ENCODE data around the gene SNRNP200.
A peak's percentile ranks its signal among the peaks of the same experiment; 100 is the strongest.

SNRNP200 gene

GRCh38 chr2:96325041-96325883 is 19.9 kb upstream of the SNRNP200 start, which contains the start of gene ITPRIPL1:
ITPRIPL1 (plus strand) TSS chr2:96325317; CDS start chr2:96325840, 523 bp downstream.
- no CpG with 5 or more reads among the region's 58 CpGs for WGBS (ENCODE audit: extremely low coverage, insufficient coverage, low lambda C conversion rate)

GRCh38 chr2:96324721-96325040 is 19.3 kb upstream of the SNRNP200 start:
- Histone ChIP-seq H3K4me1 (ENCODE audit: control insufficient read depth, low read depth, low read length) (peaks cover 5% of the 10 kb centered on the region), H2BK120ac (ENCODE audit: low read depth, low read length) (no peak overlapping the region), H3K27me3 (ENCODE audit: insufficient read depth, low read length, poor library complexity) (peaks cover 18% of the 10 kb centered on the region), H3K27ac (ENCODE audit: low read depth, low read length) (no peak overlapping the region), H3K4ac (ENCODE audit: low read depth, low read length) (no peak overlapping the region), H4K8ac (ENCODE audit: low read depth, low read length) (no peak overlapping the region), H3K9ac (ENCODE audit: low read length) (peak overlapping the region; percentile 88), H3K4me3 (ENCODE audit: low read length) (peak overlapping the region; percentile 42), H2BK5ac (ENCODE audit: low read length) (no peak overlapping the region), H2BK15ac (replicated peaks; ENCODE audit: low read depth) (no peak overlapping the region), H3K79me1 (ENCODE audit: low read length) (peaks cover 1% of the 10 kb centered on the region), H3K79me2 (ENCODE audit: control insufficient read depth, insufficient read depth, low read length) (no peaks in the 10 kb centered on the region), H3K23ac (ENCODE audit: low read length) (no peak overlapping the region), H3K18ac (ENCODE audit: low read length) (no peak overlapping the region), H2AK5ac (ENCODE audit: low read length) (no peak overlapping the region), H3K56ac (ENCODE audit: low read length) (peak overlapping the region; percentile 94), H3K36me3 (ENCODE audit: control insufficient read depth, insufficient read depth, low read length) (no peaks in the 10 kb centered on the region), H4K5ac (ENCODE audit: low read length) (no peak overlapping the region), H3K4me2 (ENCODE audit: low read length) (peak overlapping the region; percentile 93)
- DNase-seq, result peak; percentile 30
- no CpG with 5 or more reads among the region's 6 CpGs for WGBS (ENCODE audit: extremely low coverage, insufficient coverage, low lambda C conversion rate)

More at GRCh38 chr2:96325041-96325883, 19.9 kb upstream of the SNRNP200 start, which contains the start of gene ITPRIPL1:
- H3K4me1 ChIP-seq (ENCODE audit: control insufficient read depth, low read depth, low read length), result peaks cover 5% of the 10 kb centered on the region
- H3K56ac ChIP-seq (ENCODE audit: low read length), result peak within 1 kb of the TSS; percentile 94
- no peak within 1 kb of the TSS for H4K8ac ChIP-seq (ENCODE audit: low read depth, low read length)
- no peak within 1 kb of the TSS for H2AK5ac ChIP-seq (ENCODE audit: low read length)
- no peaks in the 10 kb centered on the region for H3K36me3 ChIP-seq (ENCODE audit: control insufficient read depth, insufficient read depth, low read length)
- peak within 1 kb of the TSS; percentile 88 for H3K9ac ChIP-seq (ENCODE audit: low read length)
- no peak within 1 kb of the TSS for H3K4ac ChIP-seq (ENCODE audit: low read depth, low read length)
- H2BK15ac ChIP-seq (replicated peaks; ENCODE audit: low read depth), result no peak within 1 kb of the TSS
- DNase-seq, result peak; percentile 44
- peaks cover 1% of the 10 kb centered on the region for H3K79me1 ChIP-seq (ENCODE audit: low read length)
- H3K27ac ChIP-seq (ENCODE audit: low read depth, low read length), result no peak within 1 kb of the TSS
- peak within 1 kb of the TSS; percentile 94 for H3K4me2 ChIP-seq (ENCODE audit: low read length)
- peak within 1 kb of the TSS; percentile 60 for H3K23ac ChIP-seq (ENCODE audit: low read length)
- H3K27me3 ChIP-seq (ENCODE audit: insufficient read depth, low read length, poor library complexity), result peaks cover 16% of the 10 kb centered on the region
- peak within 1 kb of the TSS; percentile 15 for H3K18ac ChIP-seq (ENCODE audit: low read length)
- H4K5ac ChIP-seq (ENCODE audit: low read length), result no peak within 1 kb of the TSS
- H3K4me3 ChIP-seq (ENCODE audit: low read length), result peak within 1 kb of the TSS; percentile 63
- H2BK5ac ChIP-seq (ENCODE audit: low read length), result no peak within 1 kb of the TSS
- H2BK120ac ChIP-seq (ENCODE audit: low read depth, low read length), result no peak within 1 kb of the TSS
- no peaks in the 10 kb centered on the region for H3K79me2 ChIP-seq (ENCODE audit: control insufficient read depth, insufficient read depth, low read length)

GRCh38 chr2:96323849-96324248 is 18.5 kb upstream of the SNRNP200 start:
- H3K27ac ChIP-seq (ENCODE audit: low read depth, low read length), result no peak overlapping the region
- H3K56ac ChIP-seq (ENCODE audit: low read length), result no peak overlapping the region
- H3K79me2 ChIP-seq (ENCODE audit: control insufficient read depth, insufficient read depth, low read length), result no peaks in the 10 kb centered on the region
- H2BK5ac ChIP-seq (ENCODE audit: low read length), result no peak overlapping the region
- no peaks in the 10 kb centered on the region for H3K36me3 ChIP-seq (ENCODE audit: control insufficient read depth, insufficient read depth, low read length)
- DNase-seq, result no peak
- no peak overlapping the region for H3K4ac ChIP-seq (ENCODE audit: low read depth, low read length)
- peaks cover 18% of the 10 kb centered on the region for H3K27me3 ChIP-seq (ENCODE audit: insufficient read depth, low read length, poor library complexity)
- no peak overlapping the region for H3K4me2 ChIP-seq (ENCODE audit: low read length)
- peaks cover 1% of the 10 kb centered on the region for H3K79me1 ChIP-seq (ENCODE audit: low read length)
- no peak overlapping the region for H3K23ac ChIP-seq (ENCODE audit: low read length)
- no peak overlapping the region for H3K18ac ChIP-seq (ENCODE audit: low read length)
- H2BK120ac ChIP-seq (ENCODE audit: low read depth, low read length), result no peak overlapping the region
- H3K9ac ChIP-seq (ENCODE audit: low read length), result no peak overlapping the region
- no CpG with 5 or more reads among the region's 1 CpG for WGBS (ENCODE audit: extremely low coverage, insufficient coverage, low lambda C conversion rate)
- H3K4me1 ChIP-seq (ENCODE audit: control insufficient read depth, low read depth, low read length), result peaks cover 5% of the 10 kb centered on the region
- no peak overlapping the region for H2BK15ac ChIP-seq (replicated peaks; ENCODE audit: low read depth)
- no peak overlapping the region for H4K8ac ChIP-seq (ENCODE audit: low read depth, low read length)
- H3K4me3 ChIP-seq (ENCODE audit: low read length), result no peak overlapping the region
- no peak overlapping the region for H2AK5ac ChIP-seq (ENCODE audit: low read length)
- no peak overlapping the region for H4K5ac ChIP-seq (ENCODE audit: low read length)

DNA sequence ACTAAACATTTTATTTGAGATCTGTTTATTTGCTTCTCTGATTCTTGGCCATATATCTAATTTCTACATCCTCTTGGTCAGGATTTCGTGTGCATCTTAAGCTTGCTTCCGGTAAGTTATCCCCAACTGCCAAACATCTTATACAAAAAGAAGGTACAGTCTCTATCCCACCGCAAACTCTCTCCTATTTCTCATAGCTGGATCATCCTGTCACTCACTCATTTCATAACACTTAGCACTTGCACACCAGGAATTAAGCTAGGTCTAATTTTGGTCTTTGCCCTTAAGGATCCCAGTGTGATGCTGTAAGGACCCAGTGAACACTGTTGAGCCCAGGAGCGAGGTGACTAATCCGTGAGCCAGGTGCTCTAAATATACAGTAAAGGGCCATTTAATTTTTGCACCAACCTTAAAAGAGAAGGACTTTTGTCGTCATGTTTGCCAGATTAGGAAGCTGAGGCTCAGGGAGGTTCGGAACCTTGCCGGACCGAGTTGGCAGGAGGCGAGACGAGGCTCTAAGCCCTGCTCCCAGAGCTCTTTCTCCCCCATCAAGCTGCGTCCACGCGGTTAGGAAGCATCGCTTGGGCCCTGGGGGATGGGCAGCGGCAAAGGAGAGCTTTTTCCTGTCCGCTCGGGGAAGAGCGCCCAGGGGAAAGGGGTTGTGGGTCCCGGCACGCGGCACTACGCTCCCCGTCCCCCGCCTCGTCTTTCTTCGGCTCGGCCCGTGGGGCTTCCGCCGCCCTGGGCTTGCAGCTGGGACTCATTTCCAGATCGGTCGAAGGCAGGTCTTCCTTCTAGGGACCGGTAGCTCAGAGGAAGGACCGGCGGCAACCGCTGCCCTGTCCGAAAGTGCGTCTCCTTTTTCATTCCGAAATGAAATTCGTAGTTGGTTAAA is 15.6 kb upstream of the SNRNP200 start:
- H4K8ac ChIP-seq (ENCODE audit: low read depth, low read length), result no peak overlapping the region
- H3K18ac ChIP-seq (ENCODE audit: low read length), result no peak overlapping the region
- no peak overlapping the region for H2BK120ac ChIP-seq (ENCODE audit: low read depth, low read length)
- DNase-seq, result peak; percentile 54
- peaks cover 1% of the 10 kb centered on the region for H3K79me1 ChIP-seq (ENCODE audit: low read length)
- no peak overlapping the region for H2BK15ac ChIP-seq (replicated peaks; ENCODE audit: low read depth)
- no peaks in the 10 kb centered on the region for H3K36me3 ChIP-seq (ENCODE audit: control insufficient read depth, insufficient read depth, low read length)
- H3K56ac ChIP-seq (ENCODE audit: low read length), result peak overlapping the region; percentile 78
- no peak overlapping the region for H2BK5ac ChIP-seq (ENCODE audit: low read length)
- no CpG with 5 or more reads among the region's 41 CpGs for WGBS (ENCODE audit: extremely low coverage, insufficient coverage, low lambda C conversion rate)
- H3K23ac ChIP-seq (ENCODE audit: low read length), result peak overlapping the region; percentile 15
- no peak overlapping the region for H3K27ac ChIP-seq (ENCODE audit: low read depth, low read length)
- peak overlapping the region; percentile 9 for H3K4me3 ChIP-seq (ENCODE audit: low read length)
- H4K5ac ChIP-seq (ENCODE audit: low read length), result no peak overlapping the region
- H3K9ac ChIP-seq (ENCODE audit: low read length), result peak overlapping the region; percentile 56
- H3K4me2 ChIP-seq (ENCODE audit: low read length), result peak overlapping the region; percentile 49
- H3K79me2 ChIP-seq (ENCODE audit: control insufficient read depth, insufficient read depth, low read length), result no peaks in the 10 kb centered on the region
- H3K27me3 ChIP-seq (ENCODE audit: insufficient read depth, low read length, poor library complexity), result peaks cover 18% of the 10 kb centered on the region
- no peak overlapping the region for H3K4ac ChIP-seq (ENCODE audit: low read depth, low read length)
- peaks cover 5% of the 10 kb centered on the region for H3K4me1 ChIP-seq (ENCODE audit: control insufficient read depth, low read depth, low read length)
- H2AK5ac ChIP-seq (ENCODE audit: low read length), result no peak overlapping the region

GRCh38 chr2:96320326-96320725 is 15.0 kb upstream of the SNRNP200 start:
- no peak overlapping the region for H2BK120ac ChIP-seq (ENCODE audit: low read depth, low read length)
- H3K27ac ChIP-seq (ENCODE audit: low read depth, low read length), result no peak overlapping the region
- H4K8ac ChIP-seq (ENCODE audit: low read depth, low read length), result no peak overlapping the region
- H3K36me3 ChIP-seq (ENCODE audit: control insufficient read depth, insufficient read depth, low read length), result no peaks in the 10 kb centered on the region
- DNase-seq, result no peak
- no peak overlapping the region for H3K18ac ChIP-seq (ENCODE audit: low read length)
- no peak overlapping the region for H3K23ac ChIP-seq (ENCODE audit: low read length)
- peaks cover 5% of the 10 kb centered on the region for H3K4me1 ChIP-seq (ENCODE audit: control insufficient read depth, low read depth, low read length)
- H3K27me3 ChIP-seq (ENCODE audit: insufficient read depth, low read length, poor library complexity), result peaks cover 18% of the 10 kb centered on the region
- H3K4me2 ChIP-seq (ENCODE audit: low read length), result no peak overlapping the region
- no peaks in the 10 kb centered on the region for H3K79me2 ChIP-seq (ENCODE audit: control insufficient read depth, insufficient read depth, low read length)
- H3K9ac ChIP-seq (ENCODE audit: low read length), result no peak overlapping the region
- no peak overlapping the region for H2BK15ac ChIP-seq (replicated peaks; ENCODE audit: low read depth)
- H2BK5ac ChIP-seq (ENCODE audit: low read length), result no peak overlapping the region
- H2AK5ac ChIP-seq (ENCODE audit: low read length), result no peak overlapping the region
- no peak overlapping the region for H3K56ac ChIP-seq (ENCODE audit: low read length)
- no peak overlapping the region for H3K4me3 ChIP-seq (ENCODE audit: low read length)
- no peak overlapping the region for H3K4ac ChIP-seq (ENCODE audit: low read depth, low read length)
- no peaks in the 10 kb centered on the region for H3K79me1 ChIP-seq (ENCODE audit: low read length)
- whole genome bisulfite sequencing (ENCODE audit: extremely low coverage, insufficient coverage, low lambda C conversion rate), result no CpG with 5 or more reads among the region's 3 CpGs
- H4K5ac ChIP-seq (ENCODE audit: low read length), result no peak overlapping the region

Data from mesendoderm (in vitro differentiated cells).